ENCODE results near the gene CLEC6A. TPM values are rescaled to one million over a fixed set of nuclear protein-coding genes. Genes with fewer than 3 reads are reported as not detected.
"Not testable (repeated sequence)": the region's sequence is repeated elsewhere in the genome, so short reads cannot be mapped to it uniquely, and the experiment has no call there.

CLEC6A gene
- total RNA-seq = not detected
- long read RNA-seq = 0 reads

GRCh38 chr12:8455727-8456360 lies at the start of gene CLEC6A:
Gene CLEC6A (plus strand): TSS chr12:8455962. CDS start chr12:8456112, 150 bp downstream.
- H3K27ac ChIP-seq (replicated peaks) = no peak within 1 kb of the TSS
- no peaks in the 10 kb centered on the region for H3K9me3 ChIP-seq (replicated peaks)
- H3K27me3 ChIP-seq (ENCODE audit: low read depth) = peaks cover 41% of the 10 kb centered on the region
- no peak for TF ChIP-seq CTCF (IDR thresholded peaks at IDR 0.05; ENCODE audit: borderline replicate concordance)
- no peak for DNase-seq
- no peaks in the 10 kb centered on the region for H3K36me3 ChIP-seq
- no peaks in the 10 kb centered on the region for H3K4me1 ChIP-seq
- H3K4me3 ChIP-seq = no peak within 1 kb of the TSS
- intact Hi-C loops (cut with micrococcal nuclease) = no loop called here

- DNase-seq; intact Hi-C loops (cut with micrococcal nuclease); H3K4me3 ChIP-seq; H3K9me3 ChIP-seq (replicated peaks); H3K36me3 ChIP-seq; H3K27me3 ChIP-seq (ENCODE audit: low read depth); H3K4me1 ChIP-seq; H3K27ac ChIP-seq (replicated peaks): not testable (repeated sequence)
Observed at GRCh38 chr12:8419576-8419975, 36.2 kb upstream of the CLEC6A start.

GRCh38 chr12:8420506-8420905 lies 35.3 kb upstream of the CLEC6A start:
- H3K9me3 ChIP-seq (replicated peaks) = no peaks in the 10 kb centered on the region
- DNase-seq = no peak
- no peaks in the 10 kb centered on the region for H3K4me1 ChIP-seq
- no peaks in the 10 kb centered on the region for H3K27me3 ChIP-seq (ENCODE audit: low read depth)
- no peaks in the 10 kb centered on the region for H3K36me3 ChIP-seq
- no peak for TF ChIP-seq CTCF (IDR thresholded peaks at IDR 0.05; ENCODE audit: borderline replicate concordance)
- no peak overlapping the region for H3K27ac ChIP-seq (replicated peaks)
- intact Hi-C loops (cut with micrococcal nuclease) = no loop called here
- no peak overlapping the region for H3K4me3 ChIP-seq

- H3K9me3 ChIP-seq (replicated peaks); H3K27me3 ChIP-seq (ENCODE audit: low read depth); H3K36me3 ChIP-seq; H3K4me1 ChIP-seq; intact Hi-C loops (cut with micrococcal nuclease); H3K4me3 ChIP-seq; H3K27ac ChIP-seq (replicated peaks); DNase-seq: not testable (repeated sequence)
Observed at GRCh38 chr12:8444536-8445278, 11.1 kb upstream of the CLEC6A start.

GRCh38 chr12:8445731-8446130 lies 10.0 kb upstream of the CLEC6A start:
- H3K36me3 ChIP-seq = no peaks in the 10 kb centered on the region
- H3K27me3 ChIP-seq (ENCODE audit: low read depth) = no peaks in the 10 kb centered on the region
- intact Hi-C loops (cut with micrococcal nuclease) = no loop called here
- no peaks in the 10 kb centered on the region for H3K9me3 ChIP-seq (replicated peaks)
- TF ChIP-seq CTCF (IDR thresholded peaks at IDR 0.05; ENCODE audit: borderline replicate concordance) = no peak
- no peak overlapping the region for H3K4me3 ChIP-seq
- no peak for DNase-seq
- no peaks in the 10 kb centered on the region for H3K4me1 ChIP-seq
- H3K27ac ChIP-seq (replicated peaks) = no peak overlapping the region

- H3K4me1 ChIP-seq = no peaks in the 10 kb centered on the region
- no peaks in the 10 kb centered on the region for H3K36me3 ChIP-seq
- intact Hi-C loops (cut with micrococcal nuclease) = no loop called here
- no peaks in the 10 kb centered on the region for H3K27me3 ChIP-seq (ENCODE audit: low read depth)
- TF ChIP-seq CTCF (IDR thresholded peaks at IDR 0.05; ENCODE audit: borderline replicate concordance) = no peak
- no peaks in the 10 kb centered on the region for H3K9me3 ChIP-seq (replicated peaks)
- no peak overlapping the region for H3K4me3 ChIP-seq
- H3K27ac ChIP-seq (replicated peaks) = no peak overlapping the region
- DNase-seq = no peak
Observed at GRCh38 chr12:8446642-8447547, 8.9 kb upstream of the CLEC6A start.
